NCI-H82 (cell line): Measurements from ENCODE around the gene THADA.
"Not testable (repeated sequence)": the region's sequence is repeated elsewhere in the genome, so short reads cannot be mapped to it uniquely, and the experiment has no call there.

ENCODE experiments used
- DNase-seq: peaks from one replicate; lab custom pipeline; 2025; lab: John Stamatoyannopoulos, UW

THADA gene

DNA sequence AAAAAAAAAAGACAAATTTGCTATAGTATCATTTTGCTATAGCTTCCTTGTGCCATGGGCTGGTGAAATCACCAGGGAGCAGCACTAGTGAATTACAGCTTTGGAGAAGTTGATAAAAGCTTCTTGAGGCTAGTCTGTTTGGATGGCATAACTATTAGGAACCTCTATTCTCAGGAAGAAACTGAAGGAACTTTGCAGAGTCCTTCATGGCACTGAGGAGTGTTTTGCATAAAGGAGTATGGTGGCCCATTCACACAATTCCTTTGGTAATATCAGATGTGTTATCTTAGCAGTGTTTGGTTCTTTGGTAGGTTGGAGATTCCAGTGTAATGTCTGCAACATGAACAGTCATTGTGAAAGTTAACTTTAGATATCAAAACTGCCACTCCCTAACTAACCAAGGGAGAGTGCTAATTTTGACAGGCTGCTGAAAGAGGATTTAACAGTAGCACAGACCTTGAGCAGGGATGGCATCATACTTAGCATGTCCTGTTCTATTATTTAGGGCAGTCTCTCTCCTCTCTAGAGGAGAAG lies 292.8 kb downstream of the THADA start:
- DNase-seq, result no peak

GRCh38 chr2:43302182-43302960 lies 293.5 kb downstream of the THADA start:
- DNase-seq, result no peak

GRCh38 chr2:43300781-43301583 lies 294.9 kb downstream of the THADA start:
- DNase-seq, result no peak

DNA sequence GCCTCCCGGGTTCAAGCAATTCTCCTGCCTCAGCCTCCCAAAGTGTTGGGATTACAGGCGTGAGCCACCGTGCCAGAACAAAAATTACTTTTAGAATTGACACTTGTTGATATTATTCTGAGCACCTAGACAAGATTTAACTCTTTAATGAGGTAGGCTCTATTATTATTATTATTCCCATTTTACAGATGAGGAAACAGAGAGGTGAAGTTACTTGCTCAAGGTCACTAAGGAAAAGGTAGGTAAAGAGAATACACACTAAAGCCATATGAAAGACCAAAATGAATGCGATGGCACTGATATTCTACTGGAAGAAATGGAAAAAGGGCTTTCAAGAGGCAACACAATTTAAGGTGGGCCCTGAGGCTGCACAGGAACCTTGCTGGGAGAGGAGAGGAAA lies 295.6 kb downstream of the THADA start:
- DNase-seq, result no peak

DNA sequence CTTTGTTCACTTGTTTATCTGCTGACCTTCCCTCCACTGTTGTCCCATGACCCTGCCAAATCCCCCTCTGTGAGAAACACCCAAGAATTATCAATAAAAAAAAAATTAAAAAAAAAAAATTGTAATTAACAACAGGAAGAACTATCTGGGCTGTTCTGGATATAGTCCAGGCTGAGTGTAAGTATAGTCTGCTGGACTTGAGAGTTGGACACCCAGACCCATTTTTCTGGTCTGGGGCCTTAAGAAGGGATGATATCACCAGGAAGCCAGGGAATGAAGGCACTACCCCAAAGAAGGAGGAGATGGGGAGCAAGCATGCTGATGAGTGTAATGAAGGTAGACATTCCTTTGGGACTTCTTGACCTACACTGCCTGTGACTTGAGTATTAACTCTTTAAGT lies 297.3 kb downstream of the THADA start:
- DNase-seq, result peak; percentile 38

GRCh38 chr2:43297740-43298139 lies 298.1 kb downstream of the THADA start:
- not testable (repeated sequence) for DNase-seq

DNA sequence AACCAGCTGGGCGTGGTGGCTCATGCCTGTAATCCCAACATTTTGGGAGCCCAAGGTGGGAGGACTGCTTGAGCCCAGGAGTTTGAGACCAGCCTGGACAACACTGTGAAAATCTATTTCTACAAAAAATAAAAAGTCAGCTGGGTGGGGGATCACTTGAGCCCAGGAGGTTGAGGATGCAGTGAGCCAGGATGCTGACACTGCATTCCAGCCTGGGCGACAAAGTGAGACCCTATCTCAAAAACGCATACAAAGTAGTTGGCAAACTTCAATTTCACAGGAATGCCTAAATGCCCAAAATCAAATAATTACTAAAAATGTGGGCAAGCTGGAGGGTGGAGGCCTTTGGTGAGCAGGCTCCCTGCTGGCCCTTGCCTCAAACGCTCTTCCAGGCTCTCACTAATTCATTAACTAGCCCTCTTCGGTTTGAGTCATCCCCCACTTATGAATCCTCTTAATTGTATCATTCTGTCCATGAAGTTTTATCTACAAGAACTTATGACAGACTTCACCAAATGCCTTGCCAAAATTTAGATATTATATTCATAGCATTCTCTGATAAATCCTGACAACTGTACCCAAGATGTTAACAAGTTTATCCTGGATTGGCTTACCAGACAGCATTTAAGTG lies 300.8 kb downstream of the THADA start:
- peak; percentile 7 for DNase-seq

GRCh38 chr2:43293744-43294695 lies 301.8 kb downstream of the THADA start:
- no peak for DNase-seq

- peak; percentile 80 for DNase-seq
Measured at GRCh38 chr2:43292851-43293743, 302.7 kb downstream of the THADA start.

- DNase-seq, result no peak
Measured at GRCh38 chr2:43292297-43292696, 303.5 kb downstream of the THADA start.

GRCh38 chr2:43289331-43289730 lies 306.5 kb downstream of the THADA start:
- DNase-seq, result no peak

DNA sequence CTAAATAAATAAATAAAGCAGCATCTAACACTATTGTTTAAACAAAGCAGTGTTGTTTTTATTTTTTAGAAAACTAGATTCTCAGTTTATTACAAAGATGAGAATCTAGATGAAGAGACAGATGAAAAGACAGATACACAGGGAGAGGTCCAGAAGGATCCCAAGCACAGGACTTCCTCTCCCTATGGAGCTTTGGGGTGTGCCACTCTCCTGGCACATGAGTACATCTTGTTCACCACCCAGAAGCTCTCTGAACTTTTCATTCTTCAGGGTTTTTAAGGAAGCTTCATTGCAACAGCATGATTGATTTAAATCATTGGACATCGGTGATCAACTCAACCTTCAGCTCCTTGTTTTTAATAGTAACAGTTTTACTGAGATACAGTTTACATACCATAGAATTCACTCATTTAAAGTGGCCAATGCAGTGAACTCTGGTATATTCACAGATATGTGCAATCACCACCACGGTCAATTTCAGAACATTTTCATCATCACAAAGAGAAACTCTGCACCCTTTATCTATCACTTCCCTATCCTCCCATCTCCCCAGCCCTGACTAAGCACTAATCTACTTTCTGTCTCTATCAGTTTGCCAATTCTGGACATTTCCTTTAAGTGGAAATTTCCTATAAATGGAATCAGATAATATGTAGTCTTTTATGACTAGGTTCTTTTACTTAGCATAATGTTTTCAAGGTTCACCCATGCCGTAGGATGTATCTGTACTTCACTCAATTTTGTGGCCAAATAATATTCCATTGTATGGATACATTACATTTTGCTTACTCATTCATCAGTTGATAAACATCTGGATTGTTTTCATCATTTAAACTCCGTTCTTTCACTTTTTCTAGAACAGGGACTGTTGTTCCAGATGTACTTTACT lies 307.2 kb downstream of the THADA start:
- no peak for DNase-seq

GRCh38 chr2:43285987-43286386 lies 309.9 kb downstream of the THADA start:
- no peak for DNase-seq

- DNase-seq, result no peak
Measured at GRCh38 chr2:43284967-43285366, 310.9 kb downstream of the THADA start.

- not testable (repeated sequence) for DNase-seq
Measured at GRCh38 chr2:43284347-43284746, 311.5 kb downstream of the THADA start.

- DNase-seq, result no peak
Measured at GRCh38 chr2:43280994-43281393, 314.8 kb downstream of the THADA start.

DNA sequence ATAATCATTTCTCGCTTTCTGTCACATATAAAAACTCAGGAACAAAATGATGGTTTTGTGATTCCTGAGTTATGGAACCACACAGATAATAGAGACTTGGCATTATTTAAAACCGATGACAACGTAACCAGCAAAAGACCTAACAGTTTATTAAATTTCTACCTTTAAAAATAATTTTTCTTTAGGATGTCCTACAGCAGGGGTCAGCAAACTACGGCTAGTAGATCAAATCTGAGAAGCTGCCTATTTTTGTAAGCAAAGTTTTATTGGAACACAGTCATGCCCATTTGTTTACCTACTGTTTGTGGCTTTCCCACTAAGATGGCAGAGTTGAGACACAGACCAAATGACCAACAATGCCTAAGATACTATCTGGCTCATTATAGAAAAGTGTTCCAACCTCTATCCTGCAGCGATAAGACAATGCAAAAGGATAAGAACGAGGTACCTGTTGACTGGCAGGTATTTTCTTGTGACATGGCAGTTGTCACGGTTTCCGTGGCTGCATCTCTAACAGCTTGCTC lies 316.5 kb downstream of the THADA start:
- DNase-seq, result no peak

DNA sequence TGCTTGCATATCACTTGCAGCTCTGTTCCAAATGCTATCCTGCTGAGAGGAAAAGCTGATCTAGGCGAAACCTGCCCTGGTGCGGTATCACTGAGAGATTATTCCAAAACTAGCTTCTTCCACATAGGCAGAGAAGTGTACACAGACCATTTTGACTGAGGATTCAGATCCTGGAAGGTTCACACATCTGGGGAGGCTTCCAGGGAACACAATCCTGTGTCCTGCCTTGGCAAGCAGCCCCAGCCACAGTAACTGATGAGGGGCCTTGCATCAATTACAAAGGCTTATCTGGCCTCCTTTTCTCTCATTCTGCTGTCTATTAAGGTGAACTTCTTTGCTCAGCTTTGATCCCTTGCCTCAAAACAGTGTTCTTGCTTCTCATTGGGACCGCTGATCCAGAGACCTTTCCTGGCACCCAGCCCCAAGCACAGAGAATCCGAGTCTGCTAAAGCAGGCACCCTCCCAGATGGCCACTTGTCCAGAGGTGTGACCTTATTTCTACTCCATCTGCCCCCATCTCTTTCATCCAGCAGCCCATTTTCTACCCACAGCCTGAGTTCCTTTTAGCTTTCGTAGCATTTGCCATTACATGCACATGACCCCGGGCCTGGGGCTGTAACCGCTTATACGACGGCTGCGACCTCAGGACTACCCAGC lies 317.1 kb downstream of the THADA start:
- no peak for DNase-seq
